GM23338 (cell line): ENCODE results near the gene RAB40B. TPM values are rescaled to one million over a fixed set of nuclear protein-coding genes. Genes with fewer than 3 reads are reported as not detected.

Experiments
- ATAC-seq: fragments of 200-7000 bp; cut with Tn5 transposase; 3 replicates; pipeline ENCODE4 v1.9.1; 2020
- DNase-seq: peaks from one replicate; pipeline ENCODE4 v3.0.0-alpha.2; 2015; ENCODE audit warnings: low spot score
- H2AFZ ChIP-seq: fragments of 200-600 bp; sonication (generic); 2 replicates; pipeline ENCODE4 v1.8.0; 2016; ENCODE audit warnings: antibody characterized with exemption, mild to moderate bottlenecking, moderate library complexity
- H3F3A ChIP-seq: fragments of 200-600 bp; sonication (generic); replicated peaks from 2 replicates; pipeline ENCODE4 v1.8.0; 2017; ENCODE audit warnings: antibody characterized with exemption, mixed run types, low read depth
- H3K27ac ChIP-seq: fragments of 200-600 bp; sonication (generic); 2 replicates; pipeline ENCODE4 v1.6.1; 2016; ENCODE audit warnings: low read depth
- H3K27me3 ChIP-seq: fragments of 200-600 bp; sonication (generic); 2 replicates; pipeline ENCODE4 v1.8.0; 2016; ENCODE audit warnings: mild to moderate bottlenecking, mixed run types, moderate library complexity; ENCODE audit not compliant: insufficient read depth
- H3K36me3 ChIP-seq: fragments of 200-600 bp; sonication (generic); 2 replicates; pipeline ENCODE4 v1.8.0; 2016; ENCODE audit warnings: mild to moderate bottlenecking; ENCODE audit not compliant: insufficient read depth
- H3K4me1 ChIP-seq: fragments of 200-600 bp; sonication (generic); 2 replicates; pipeline ENCODE4 v1.8.0; 2016; ENCODE audit warnings: mild to moderate bottlenecking, moderate library complexity; ENCODE audit not compliant: insufficient read depth
- H3K4me2 ChIP-seq: fragments of 200-600 bp; sonication (generic); 2 replicates; pipeline ENCODE4 v1.7.1; 2017; ENCODE audit warnings: mixed run types
- H3K4me3 ChIP-seq: fragments of 200-600 bp; sonication (generic); 2 replicates; pipeline ENCODE4 v1.6.1; 2016; ENCODE audit warnings: mixed run types
- H3K79me2 ChIP-seq: fragments of 200-600 bp; sonication (generic); replicated peaks from 2 replicates; pipeline ENCODE4 v1.8.0; 2017; ENCODE audit warnings: mild to moderate bottlenecking; ENCODE audit not compliant: insufficient read depth
- H3K9me2 ChIP-seq: fragments of 200-600 bp; sonication (generic); 2 replicates; pipeline ENCODE4 v1.8.0; 2017; ENCODE audit not compliant: insufficient read depth
- H4K20me1 ChIP-seq: fragments of 200-600 bp; sonication (generic); replicated peaks from 2 replicates; pipeline ENCODE4 v1.8.0; 2017; ENCODE audit warnings: mild to moderate bottlenecking; ENCODE audit not compliant: insufficient read depth
- H3K27ac Mint-ChIP-seq: 2 replicates; pipeline ENCODE4 v1.8.0; 2020; ENCODE audit warnings: inconsistent platforms, mild to moderate bottlenecking, moderate library complexity, mixed read lengths
- H3K27me3 Mint-ChIP-seq: 3 replicates; pipeline ENCODE4 v1.8.0; 2022; ENCODE audit warnings: low read depth, mild to moderate bottlenecking, moderate library complexity, mixed read lengths, inconsistent platforms; ENCODE audit not compliant: insufficient read depth, poor library complexity
- H3K36me3 Mint-ChIP-seq: 3 replicates; pipeline ENCODE4 v1.8.0; 2021; ENCODE audit warnings: low read depth, mild to moderate bottlenecking, inconsistent platforms, moderate library complexity, mixed read lengths
- H3K4me1 Mint-ChIP-seq: 3 replicates; pipeline ENCODE4 v1.8.0; 2020; ENCODE audit warnings: mild to moderate bottlenecking, inconsistent platforms, mixed read lengths
- H3K4me3 Mint-ChIP-seq: 3 replicates; pipeline ENCODE4 v1.8.0; 2021; ENCODE audit warnings: moderate library complexity, mild to moderate bottlenecking, inconsistent platforms, mixed read lengths
- H3K9me3 Mint-ChIP-seq: 3 replicates; pipeline ENCODE4 v1.8.0; 2020; ENCODE audit warnings: moderate library complexity, mild to moderate bottlenecking, inconsistent platforms, mixed read lengths
- CREB1 ChIP-seq: fragments of 250-450 bp; sonication (Bioruptor Pico); IDR thresholded peaks from 2 replicates; pipeline ENCODE4 v1.5.0; 2020; ENCODE audit warnings: low read depth, mild to moderate bottlenecking, moderate library complexity
- EZH2 ChIP-seq: fragments of 200-600 bp; sonication (generic); IDR thresholded peaks from one replicate; pipeline ENCODE4 v1.8.0; 2017; ENCODE audit warnings: antibody characterized with exemption, mild to moderate bottlenecking, low read depth; ENCODE audit not compliant: unreplicated experiment
- EZH2phosphoT487 ChIP-seq: fragments of 200-600 bp; sonication (generic); IDR thresholded peaks from one replicate; pipeline ENCODE4 v1.8.1; 2018; ENCODE audit warnings: antibody characterized with exemption; ENCODE audit not compliant: unreplicated experiment
- JUNB ChIP-seq: IDR thresholded peaks from one replicate; pipeline ENCODE4 v1.6.1; 2016; ENCODE audit warnings: antibody characterized with exemption; ENCODE audit not compliant: unreplicated experiment
- NANOG ChIP-seq: IDR thresholded peaks from 2 replicates; pipeline ENCODE4 v1.6.1; 2016; ENCODE audit warnings: antibody characterized with exemption, borderline replicate concordance
- STAT1 ChIP-seq: IDR thresholded peaks from one replicate; pipeline ENCODE4 v1.6.1; 2016; ENCODE audit warnings: antibody characterized with exemption; ENCODE audit not compliant: unreplicated experiment
- ZNF114 ChIP-seq: fragments of 250-450 bp; sonication (Bioruptor Pico); IDR thresholded peaks from 2 replicates; pipeline ENCODE4 v1.5.0; 2020; ENCODE audit warnings: mild to moderate bottlenecking, moderate library complexity
- polyA plus RNA-seq: library from polyadenylated mRNA; unstranded; fragments of >200 nt; fragmentation: Nextera tagmentation; extraction: Ambion mirVana; gene quantifications from 2 replicates; pipeline ENCODE4 v1.2.1, GENCODE V29; 2016
- total RNA-seq: library from RNA; depleted of rRNA; stranded (reverse); fragments of >200 nt; shearing (Covaris generic); gene quantifications from 2 replicates; pipeline ENCODE4 v1.2.3, GENCODE V29; 2014
- TF ChIP-seq, protein P1 (sequence below): fragments of 250-450 bp; sonication (Bioruptor Pico); IDR thresholded peaks from 2 replicates; pipeline ENCODE4 v1.5.0; 2020; ENCODE audit warnings: mild to moderate bottlenecking, moderate library complexity
- TF ChIP-seq, protein P2 (sequence below): IDR thresholded peaks from 2 replicates; pipeline ENCODE4 v1.6.1; 2016; ENCODE audit warnings: antibody characterized with exemption
- TF ChIP-seq, protein P3 (sequence below), 2 experiments: fragments of 200-600 bp in 1 of 2; sonication (generic) in 1 of 2; conservative IDR thresholded peaks; 2 replicates each; pipeline versions ENCODE4 v1.5.1 to v1.6.1; 2016 to 2017; ENCODE audit warnings: antibody characterized with exemption in 2 of 2, low read depth in 2 of 2, mild to moderate bottlenecking in 2 of 2, moderate library complexity in 1 of 2
- TF ChIP-seq, protein P4 (sequence below): IDR thresholded peaks from one replicate; pipeline ENCODE4 v1.6.1; 2018; ENCODE audit warnings: antibody characterized with exemption; ENCODE audit not compliant: unreplicated experiment

The RAB40B gene
- total and polyA plus RNA-seq, 2 experiments from 2014 or later, result 4.2 to 5.2 TPM

DNA sequence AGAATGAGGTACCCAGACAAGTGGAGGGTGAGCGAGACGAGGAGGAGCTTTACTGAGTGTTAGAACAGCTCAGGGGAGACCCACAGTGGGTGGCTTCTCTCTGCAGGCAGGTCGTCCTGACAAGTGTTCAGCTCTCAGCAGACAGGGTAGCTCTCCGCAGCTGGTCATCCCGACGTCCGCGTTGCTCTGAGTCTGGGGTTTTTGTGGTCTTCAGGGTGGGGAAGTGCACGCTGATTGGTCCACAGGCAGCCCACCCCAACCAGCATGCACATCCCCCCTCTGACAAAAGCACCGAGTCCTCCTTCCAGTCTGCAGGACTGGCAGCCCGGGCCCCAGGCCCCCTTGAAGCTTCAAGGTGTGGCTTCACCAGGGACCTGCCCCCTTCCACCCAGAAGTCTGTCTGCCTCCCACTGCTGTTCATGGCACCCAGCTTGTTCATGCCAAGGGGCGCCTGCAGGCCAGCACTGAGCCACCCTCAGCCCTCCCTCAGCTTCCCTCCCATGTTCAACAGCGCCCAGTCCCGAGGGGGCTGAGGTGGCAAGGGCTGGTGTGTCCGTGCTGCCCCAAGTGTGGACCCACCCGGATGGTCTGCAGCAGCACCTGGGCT lies 30.4 kb downstream of the RAB40B start (continued):
- TF ChIP-seq, protein P1, sequence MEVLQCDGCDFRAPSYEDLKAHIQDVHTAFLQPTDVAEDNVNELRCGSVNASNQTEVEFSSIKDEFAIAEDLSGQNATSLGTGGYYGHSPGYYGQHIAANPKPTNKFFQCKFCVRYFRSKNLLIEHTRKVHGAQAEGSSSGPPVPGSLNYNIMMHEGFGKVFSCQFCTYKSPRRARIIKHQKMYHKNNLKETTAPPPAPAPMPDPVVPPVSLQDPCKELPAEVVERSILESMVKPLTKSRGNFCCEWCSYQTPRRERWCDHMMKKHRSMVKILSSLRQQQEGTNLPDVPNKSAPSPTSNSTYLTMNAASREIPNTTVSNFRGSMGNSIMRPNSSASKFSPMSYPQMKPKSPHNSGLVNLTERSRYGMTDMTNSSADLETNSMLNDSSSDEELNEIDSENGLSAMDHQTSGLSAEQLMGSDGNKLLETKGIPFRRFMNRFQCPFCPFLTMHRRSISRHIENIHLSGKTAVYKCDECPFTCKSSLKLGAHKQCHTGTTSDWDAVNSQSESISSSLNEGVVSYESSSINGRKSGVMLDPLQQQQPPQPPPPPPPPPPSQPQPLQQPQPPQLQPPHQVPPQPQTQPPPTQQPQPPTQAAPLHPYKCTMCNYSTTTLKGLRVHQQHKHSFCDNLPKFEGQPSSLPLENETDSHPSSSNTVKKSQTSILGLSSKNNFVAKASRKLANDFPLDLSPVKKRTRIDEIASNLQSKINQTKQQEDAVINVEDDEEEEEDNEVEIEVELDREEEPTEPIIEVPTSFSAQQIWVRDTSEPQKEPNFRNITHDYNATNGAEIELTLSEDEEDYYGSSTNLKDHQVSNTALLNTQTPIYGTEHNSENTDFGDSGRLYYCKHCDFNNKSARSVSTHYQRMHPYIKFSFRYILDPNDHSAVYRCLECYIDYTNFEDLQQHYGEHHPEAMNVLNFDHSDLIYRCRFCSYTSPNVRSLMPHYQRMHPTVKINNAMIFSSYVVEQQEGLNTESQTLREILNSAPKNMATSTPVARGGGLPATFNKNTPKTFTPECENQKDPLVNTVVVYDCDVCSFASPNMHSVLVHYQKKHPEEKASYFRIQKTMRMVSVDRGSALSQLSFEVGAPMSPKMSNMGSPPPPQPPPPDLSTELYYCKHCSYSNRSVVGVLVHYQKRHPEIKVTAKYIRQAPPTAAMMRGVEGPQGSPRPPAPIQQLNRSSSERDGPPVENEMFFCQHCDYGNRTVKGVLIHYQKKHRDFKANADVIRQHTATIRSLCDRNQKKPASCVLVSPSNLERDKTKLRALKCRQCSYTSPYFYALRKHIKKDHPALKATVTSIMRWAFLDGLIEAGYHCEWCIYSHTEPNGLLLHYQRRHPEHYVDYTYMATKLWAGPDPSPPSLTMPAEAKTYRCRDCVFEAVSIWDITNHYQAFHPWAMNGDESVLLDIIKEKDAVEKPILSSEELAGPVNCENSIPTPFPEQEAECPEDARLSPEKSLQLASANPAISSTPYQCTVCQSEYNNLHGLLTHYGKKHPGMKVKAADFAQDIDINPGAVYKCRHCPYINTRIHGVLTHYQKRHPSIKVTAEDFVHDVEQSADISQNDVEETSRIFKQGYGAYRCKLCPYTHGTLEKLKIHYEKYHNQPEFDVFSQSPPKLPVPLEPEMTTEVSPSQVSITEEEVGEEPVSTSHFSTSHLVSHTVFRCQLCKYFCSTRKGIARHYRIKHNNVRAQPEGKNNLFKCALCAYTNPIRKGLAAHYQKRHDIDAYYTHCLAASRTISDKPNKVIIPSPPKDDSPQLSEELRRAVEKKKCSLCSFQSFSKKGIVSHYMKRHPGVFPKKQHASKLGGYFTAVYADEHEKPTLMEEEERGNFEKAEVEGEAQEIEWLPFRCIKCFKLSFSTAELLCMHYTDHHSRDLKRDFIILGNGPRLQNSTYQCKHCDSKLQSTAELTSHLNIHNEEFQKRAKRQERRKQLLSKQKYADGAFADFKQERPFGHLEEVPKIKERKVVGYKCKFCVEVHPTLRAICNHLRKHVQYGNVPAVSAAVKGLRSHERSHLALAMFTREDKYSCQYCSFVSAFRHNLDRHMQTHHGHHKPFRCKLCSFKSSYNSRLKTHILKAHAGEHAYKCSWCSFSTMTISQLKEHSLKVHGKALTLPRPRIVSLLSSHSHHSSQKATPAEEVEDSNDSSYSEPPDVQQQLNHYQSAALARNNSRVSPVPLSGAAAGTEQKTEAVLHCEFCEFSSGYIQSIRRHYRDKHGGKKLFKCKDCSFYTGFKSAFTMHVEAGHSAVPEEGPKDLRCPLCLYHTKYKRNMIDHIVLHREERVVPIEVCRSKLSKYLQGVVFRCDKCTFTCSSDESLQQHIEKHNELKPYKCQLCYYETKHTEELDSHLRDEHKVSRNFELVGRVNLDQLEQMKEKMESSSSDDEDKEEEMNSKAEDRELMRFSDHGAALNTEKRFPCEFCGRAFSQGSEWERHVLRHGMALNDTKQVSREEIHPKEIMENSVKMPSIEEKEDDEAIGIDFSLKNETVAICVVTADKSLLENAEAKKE (CRISPR knock-in tag), result no peak
- TF ChIP-seq, protein P2, sequence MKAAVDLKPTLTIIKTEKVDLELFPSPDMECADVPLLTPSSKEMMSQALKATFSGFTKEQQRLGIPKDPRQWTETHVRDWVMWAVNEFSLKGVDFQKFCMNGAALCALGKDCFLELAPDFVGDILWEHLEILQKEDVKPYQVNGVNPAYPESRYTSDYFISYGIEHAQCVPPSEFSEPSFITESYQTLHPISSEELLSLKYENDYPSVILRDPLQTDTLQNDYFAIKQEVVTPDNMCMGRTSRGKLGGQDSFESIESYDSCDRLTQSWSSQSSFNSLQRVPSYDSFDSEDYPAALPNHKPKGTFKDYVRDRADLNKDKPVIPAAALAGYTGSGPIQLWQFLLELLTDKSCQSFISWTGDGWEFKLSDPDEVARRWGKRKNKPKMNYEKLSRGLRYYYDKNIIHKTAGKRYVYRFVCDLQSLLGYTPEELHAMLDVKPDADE, result no peak

DNA sequence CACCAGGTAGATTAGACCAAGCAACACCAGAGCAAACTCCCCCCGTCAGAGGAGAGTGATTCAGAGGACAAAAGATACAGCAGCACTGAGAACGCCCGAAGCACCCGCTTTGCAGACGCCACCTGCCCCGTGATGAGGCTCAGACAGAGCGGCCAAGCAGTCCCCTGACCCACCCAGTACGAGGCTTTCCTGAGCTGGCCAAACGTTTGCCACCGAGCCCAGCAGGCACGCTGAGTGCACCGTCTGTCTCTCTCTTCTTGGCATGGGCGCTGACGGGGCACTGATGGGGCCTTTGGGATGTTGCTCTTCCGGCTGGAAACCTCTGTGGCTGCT lies 30.9 kb downstream of the RAB40B start:
- 0 out of 2 replicates have a peak, but pooled peaks cover 2% of the 10 kb centered on the region for H3F3A ChIP-seq
- H3K9me3 Mint-ChIP-seq, result no peaks in the 10 kb centered on the region
- H3K4me2 ChIP-seq, result no peak overlapping the region
- H3K9me2 ChIP-seq, result no peaks in the 10 kb centered on the region
- H3K27ac ChIP-seq, result no peak overlapping the region
- H3K27me3 ChIP-seq, result no peaks in the 10 kb centered on the region
- ATAC-seq, result no peak
- no peak overlapping the region for H3K4me3 Mint-ChIP-seq
- H4K20me1 ChIP-seq, result no peaks in the 10 kb centered on the region
- H3K27me3 Mint-ChIP-seq, result peaks cover 9% of the 10 kb centered on the region
- H3K4me3 ChIP-seq, result no peak overlapping the region
- H3K27ac Mint-ChIP-seq, result no peak overlapping the region
- no peaks in the 10 kb centered on the region; the same call in 2 of the 3 replicates for H3K36me3 Mint-ChIP-seq
- H2AFZ ChIP-seq, result no peak overlapping the region
- no peaks in the 10 kb centered on the region for H3K4me1 ChIP-seq
- H3K79me2 ChIP-seq, result no peaks in the 10 kb centered on the region
- no peaks in the 10 kb centered on the region for H3K36me3 ChIP-seq
- no peak for DNase-seq
- H3K4me1 Mint-ChIP-seq, result peaks cover 4% of the 10 kb centered on the region; the same call in 2 of the 3 replicates
- TF ChIP-seq, protein P2, result no peak
- TF ChIP-seq NANOG (no peak), CREB1 (CRISPR knock-in tag) (no peak), STAT1 (no peak), EZH2 (no peak), EZH2phosphoT487 (no peak), ZNF114 (no peak), JUNB (no peak)
- TF ChIP-seq, protein P3, sequence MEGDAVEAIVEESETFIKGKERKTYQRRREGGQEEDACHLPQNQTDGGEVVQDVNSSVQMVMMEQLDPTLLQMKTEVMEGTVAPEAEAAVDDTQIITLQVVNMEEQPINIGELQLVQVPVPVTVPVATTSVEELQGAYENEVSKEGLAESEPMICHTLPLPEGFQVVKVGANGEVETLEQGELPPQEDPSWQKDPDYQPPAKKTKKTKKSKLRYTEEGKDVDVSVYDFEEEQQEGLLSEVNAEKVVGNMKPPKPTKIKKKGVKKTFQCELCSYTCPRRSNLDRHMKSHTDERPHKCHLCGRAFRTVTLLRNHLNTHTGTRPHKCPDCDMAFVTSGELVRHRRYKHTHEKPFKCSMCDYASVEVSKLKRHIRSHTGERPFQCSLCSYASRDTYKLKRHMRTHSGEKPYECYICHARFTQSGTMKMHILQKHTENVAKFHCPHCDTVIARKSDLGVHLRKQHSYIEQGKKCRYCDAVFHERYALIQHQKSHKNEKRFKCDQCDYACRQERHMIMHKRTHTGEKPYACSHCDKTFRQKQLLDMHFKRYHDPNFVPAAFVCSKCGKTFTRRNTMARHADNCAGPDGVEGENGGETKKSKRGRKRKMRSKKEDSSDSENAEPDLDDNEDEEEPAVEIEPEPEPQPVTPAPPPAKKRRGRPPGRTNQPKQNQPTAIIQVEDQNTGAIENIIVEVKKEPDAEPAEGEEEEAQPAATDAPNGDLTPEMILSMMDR (conservative IDR thresholded peaks at IDR 0.05; ENCODE audit: low read depth in 2 of 2), result no peak
- TF ChIP-seq, protein P4, sequence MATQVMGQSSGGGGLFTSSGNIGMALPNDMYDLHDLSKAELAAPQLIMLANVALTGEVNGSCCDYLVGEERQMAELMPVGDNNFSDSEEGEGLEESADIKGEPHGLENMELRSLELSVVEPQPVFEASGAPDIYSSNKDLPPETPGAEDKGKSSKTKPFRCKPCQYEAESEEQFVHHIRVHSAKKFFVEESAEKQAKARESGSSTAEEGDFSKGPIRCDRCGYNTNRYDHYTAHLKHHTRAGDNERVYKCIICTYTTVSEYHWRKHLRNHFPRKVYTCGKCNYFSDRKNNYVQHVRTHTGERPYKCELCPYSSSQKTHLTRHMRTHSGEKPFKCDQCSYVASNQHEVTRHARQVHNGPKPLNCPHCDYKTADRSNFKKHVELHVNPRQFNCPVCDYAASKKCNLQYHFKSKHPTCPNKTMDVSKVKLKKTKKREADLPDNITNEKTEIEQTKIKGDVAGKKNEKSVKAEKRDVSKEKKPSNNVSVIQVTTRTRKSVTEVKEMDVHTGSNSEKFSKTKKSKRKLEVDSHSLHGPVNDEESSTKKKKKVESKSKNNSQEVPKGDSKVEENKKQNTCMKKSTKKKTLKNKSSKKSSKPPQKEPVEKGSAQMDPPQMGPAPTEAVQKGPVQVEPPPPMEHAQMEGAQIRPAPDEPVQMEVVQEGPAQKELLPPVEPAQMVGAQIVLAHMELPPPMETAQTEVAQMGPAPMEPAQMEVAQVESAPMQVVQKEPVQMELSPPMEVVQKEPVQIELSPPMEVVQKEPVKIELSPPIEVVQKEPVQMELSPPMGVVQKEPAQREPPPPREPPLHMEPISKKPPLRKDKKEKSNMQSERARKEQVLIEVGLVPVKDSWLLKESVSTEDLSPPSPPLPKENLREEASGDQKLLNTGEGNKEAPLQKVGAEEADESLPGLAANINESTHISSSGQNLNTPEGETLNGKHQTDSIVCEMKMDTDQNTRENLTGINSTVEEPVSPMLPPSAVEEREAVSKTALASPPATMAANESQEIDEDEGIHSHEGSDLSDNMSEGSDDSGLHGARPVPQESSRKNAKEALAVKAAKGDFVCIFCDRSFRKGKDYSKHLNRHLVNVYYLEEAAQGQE, result no peak
